ENCODE results near the gene TAF4B.

- TF ChIP-seq CTCF (IDR thresholded peaks at IDR 0.05): no peak
- TF ChIP-seq EP300 (IDR thresholded peaks at IDR 0.05): no peak
- TF ChIP-seq POLR2A (IDR thresholded peaks at IDR 0.05): no peak
Measured at GRCh38 chr18:26378701-26379100, 152.5 kb downstream of the TAF4B start.
